DMS53 treated with DMSO at 0.1 percent for 48 hours (cell line): Measurements from ENCODE around the gene CTRL.

Source experiments
- DNase-seq: peaks from one replicate; lab custom pipeline; 2025; ENCODE audit not compliant: unreplicated experiment; lab: John Stamatoyannopoulos, UW

CTRL gene

DNA sequence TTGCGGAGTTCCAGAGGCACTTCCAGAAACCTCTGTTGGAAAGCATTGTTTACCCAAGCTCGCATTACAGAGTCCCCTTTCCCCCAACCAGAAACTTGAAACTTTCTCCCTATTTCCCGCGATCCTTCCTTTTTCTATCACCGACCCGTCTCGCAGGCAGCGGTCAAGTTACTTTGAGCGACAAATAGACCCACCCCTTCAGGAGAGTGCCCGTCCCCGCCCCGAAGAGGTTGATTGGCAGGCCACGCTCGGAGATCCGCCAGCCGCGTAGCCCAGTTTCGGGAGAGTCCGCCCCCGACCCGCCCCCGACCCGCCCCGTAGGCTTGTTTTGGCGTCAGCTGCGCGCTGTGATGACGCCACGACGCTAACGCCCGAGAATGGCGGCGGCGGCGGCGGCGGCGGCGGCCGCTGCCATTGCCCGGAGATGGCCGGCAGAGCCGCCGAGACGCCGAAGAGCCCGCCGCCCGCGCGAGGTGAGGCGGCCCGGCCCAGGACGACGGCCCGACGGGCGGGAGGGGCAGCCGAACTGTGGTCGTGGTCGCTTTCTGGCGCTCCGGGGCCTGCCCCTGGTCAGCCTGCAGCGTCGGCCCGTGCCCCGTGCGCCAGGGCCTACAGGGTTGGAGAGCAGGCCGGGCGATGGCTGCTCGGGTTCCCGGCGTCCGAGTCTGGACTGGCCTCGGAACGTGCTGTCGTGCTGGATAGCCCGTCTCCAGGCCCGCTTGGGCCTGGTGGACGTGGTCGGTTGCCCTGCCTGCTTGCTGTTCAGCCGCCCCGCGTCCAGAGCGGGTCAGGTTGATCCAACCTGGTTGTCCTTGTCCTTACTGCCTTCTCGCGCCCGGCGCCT, 38.5 kb downstream of the CTRL start, which contains the start of gene PSKH1:
TSS of gene PSKH1 (plus strand) at position 356 of the 844 bp plus-strand sequence. CDS start 15,496 bp downstream, outside the sequence.
- peak; percentile 80 for DNase-seq

DNA sequence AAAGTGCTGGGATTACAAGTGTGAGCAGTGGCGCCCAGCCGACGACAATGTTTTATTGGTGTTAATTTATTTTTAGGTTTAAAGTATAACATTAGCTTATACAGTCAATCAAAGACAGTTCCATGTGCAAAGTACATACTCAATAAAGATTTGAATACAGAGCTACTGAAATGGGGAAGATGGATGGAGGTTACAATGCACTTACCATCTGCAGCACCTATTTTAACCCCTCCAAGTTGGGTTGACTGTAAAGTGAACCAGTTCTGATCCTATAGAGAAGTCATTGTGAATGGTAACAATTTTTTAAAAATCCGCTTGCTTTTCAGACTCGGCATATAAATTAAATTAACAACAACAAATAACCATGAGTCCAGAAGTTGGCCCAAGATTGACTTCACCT, 39.3 kb downstream of the CTRL start:
- no peak for DNase-seq

GRCh38 chr16:67888331-67888730, 43.3 kb downstream of the CTRL start:
- no peak for DNase-seq

DNA sequence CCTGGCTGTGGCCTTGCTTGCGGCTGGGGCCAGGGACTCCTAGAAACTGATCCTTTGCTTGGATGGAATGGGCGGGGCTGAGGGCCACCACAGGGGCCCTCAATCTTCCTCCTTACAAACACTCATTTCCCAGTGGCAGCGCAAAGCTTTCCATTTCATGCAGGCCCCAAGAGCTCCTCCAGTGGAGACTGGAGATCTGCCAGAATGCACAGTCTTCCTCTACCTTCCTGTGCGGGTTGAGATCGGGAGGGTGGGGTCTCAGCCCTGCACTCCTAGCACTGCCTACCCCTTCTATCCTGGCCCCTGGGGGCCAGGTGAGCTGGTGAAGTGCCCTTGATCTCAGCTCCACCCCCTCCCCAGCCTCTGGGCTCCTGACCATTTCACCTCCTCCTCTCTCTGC, 45.3 kb downstream of the CTRL start:
- no peak for DNase-seq

DNA sequence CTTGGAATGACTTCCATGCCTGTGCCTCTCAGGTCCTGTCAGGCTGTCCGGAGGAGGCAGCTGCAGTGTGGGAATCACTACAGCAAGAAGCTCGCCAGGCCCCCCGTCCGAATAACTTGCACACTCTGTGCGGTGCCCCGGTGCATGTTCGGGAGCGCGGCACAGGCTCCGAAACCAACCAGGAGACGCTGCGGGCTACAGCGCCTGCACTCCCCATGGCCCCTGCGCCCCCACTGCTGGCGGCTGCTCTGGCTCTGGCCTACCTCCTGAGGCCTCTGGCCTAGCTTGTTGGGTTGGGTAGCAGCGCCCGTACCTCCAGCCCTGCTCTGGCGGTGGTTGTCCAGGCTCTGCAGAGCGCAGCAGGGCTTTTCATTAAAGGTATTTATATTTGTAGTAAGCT, 45.7 kb downstream of the CTRL start:
- no peak for DNase-seq

- DNase-seq, result no peak
Measured at GRCh38 chr16:67885545-67885944, 46.1 kb downstream of the CTRL start.

- no peak for DNase-seq
Measured at GRCh38 chr16:67884684-67885083, 47.0 kb downstream of the CTRL start, which contains the start of gene NRN1L. Gene NRN1L, plus strand, starts transcription at chr16:67884885. Its CDS starts 19 bp downstream, at chr16:67884904.

DNA sequence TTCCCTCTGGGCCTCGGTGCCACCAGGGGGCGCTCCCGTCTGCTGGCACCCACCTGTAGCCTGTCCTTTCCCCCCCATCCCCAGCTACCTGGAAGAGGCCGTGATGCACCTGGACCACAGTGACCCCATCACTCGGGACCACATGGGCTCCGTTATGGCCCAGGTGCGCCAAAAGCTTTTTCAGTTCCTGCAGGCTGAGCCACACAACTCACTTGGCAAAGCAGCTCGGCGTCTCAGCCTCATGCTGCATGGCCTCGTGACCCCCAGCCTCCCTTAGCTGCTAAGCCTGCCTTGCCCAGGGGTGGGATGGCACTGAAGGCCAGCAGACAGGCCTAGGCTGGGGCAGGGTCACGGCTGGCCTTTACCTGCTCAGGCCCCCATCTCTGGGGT, 47.8 kb downstream of the CTRL start:
- DNase-seq, result peak; percentile 37

DNA sequence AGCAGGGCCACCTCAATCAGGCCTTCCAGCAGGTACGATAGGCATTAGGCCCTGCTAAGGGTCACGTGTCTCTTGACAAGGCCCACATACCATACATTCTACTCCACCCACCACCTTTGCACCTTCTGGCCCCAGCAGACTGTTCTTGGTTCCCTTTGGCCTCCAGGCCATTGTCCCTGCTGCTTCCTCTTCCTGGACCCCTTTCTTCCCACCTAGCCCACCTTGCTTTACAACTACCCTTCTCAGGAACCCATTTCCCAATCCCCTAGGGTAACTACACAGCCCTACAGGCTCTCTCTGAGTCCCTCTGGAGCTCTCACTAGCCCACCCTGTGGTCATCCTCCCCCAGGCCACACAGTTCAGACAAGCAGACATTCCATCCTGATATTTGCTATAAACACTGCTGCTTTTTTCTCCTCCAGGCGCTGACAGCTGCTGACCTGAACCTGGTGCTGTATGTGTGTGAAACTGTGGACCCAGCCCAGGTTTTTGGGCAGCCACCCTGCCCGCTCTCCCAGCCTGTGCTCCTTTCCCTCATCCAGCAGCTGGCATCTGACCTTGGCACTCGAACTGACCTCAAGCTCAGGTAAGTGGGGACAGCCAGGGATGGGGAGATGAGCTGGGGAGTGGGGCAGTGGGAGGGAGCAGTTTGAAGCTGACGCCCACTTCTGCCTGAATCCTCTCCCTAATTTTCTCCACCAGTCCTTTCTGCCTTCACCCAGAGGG, 48.4 kb downstream of the CTRL start:
- DNase-seq, result no peak

DNA sequence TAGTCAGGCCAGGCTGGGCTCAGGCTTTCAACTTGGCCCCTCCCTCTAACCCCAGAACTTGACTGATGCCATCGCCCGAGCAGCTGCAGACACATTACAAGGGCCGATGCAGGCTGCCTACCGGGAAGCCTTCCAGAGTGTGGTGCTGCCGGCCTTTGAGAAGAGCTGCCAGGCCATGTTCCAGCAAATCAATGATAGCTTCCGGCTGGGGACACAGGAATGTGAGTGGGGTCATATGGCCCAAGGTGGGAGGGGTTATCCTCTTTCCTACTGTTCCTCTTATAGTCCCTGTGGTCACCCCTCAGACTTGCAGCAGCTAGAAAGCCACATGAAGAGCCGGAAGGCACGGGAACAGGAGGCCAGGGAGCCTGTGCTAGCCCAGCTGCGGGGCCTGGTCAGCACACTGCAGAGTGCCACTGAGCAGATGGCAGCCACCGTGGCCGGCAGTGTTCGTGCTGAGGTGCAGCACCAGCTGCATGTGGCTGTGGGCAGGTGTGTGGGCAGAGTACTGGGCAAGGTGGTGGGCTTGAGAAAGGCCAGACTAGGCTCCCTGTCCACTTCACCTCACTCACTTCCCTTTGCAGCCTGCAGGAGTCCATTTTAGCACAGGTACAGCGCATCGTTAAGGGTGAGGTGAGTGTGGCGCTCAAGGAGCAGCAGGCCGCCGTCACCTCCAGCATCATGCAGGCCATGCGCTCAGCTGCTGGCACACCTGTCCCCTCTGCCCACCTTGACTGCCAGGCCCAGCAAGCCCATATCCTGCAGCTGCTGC, 49.1 kb downstream of the CTRL start:
- DNase-seq, result no peak

DNA sequence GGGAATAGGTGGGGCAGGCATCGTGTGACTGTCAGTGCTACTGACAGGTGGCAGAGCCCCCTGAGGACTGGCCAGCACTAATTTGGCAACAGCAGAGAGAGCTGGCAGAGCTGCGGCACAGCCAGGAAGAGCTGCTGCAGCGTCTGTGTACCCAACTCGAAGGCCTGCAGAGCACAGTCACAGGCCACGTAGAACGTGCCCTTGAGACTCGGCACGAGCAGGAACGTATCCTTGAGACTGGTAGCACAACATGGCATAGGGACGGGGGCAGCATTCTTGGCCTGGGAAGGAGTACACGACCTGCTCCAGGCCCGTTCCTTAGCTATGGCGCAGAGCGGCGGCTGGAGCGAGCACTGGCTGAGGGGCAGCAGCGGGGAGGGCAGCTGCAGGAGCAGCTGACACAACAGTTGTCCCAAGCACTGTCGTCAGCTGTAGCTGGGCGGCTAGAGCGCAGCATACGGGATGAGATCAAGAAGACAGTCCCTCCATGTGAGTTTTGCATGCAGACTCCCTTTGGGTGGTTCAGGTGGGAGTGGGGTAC, 50.0 kb downstream of the CTRL start:
- DNase-seq, result no peak

DNA sequence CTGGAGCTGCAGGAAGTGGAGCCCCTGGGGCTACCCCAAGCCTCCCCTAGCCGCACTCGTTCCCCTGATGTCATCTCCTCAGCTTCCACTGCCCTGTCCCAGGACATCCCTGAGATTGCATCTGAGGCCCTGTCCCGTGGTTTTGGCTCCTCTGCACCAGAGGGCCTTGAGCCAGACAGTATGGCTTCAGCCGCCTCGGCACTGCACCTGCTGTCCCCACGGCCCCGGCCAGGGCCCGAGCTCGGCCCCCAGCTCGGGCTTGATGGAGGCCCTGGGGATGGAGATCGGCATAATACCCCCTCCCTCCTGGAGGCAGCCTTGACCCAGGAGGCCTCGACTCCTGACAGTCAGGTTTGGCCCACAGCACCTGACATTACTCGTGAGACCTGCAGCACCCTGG, 51.1 kb downstream of the CTRL start:
- no peak for DNase-seq

- DNase-seq, result no peak
Measured at GRCh38 chr16:67879936-67880335, 51.7 kb downstream of the CTRL start.
